NCI-H2107 treated with DMSO at 0.1 percent for 48 hours (cell line): ENCODE results near the gene GLYATL2.

Source experiments
- DNase-seq: peaks from one replicate; lab custom pipeline; 2025; ENCODE audit not compliant: unreplicated experiment; lab: John Stamatoyannopoulos, UW

Gene GLYATL2

GRCh38 chr11:58801974-58802545 is 42.4 kb downstream of the GLYATL2 start:
- DNase-seq = no peak

- DNase-seq = no peak
Measured at GRCh38 chr11:58801302-58801701, 43.2 kb downstream of the GLYATL2 start.

- DNase-seq = no peak
Measured at GRCh38 chr11:58796333-58796732, 48.2 kb downstream of the GLYATL2 start.

GRCh38 chr11:58788355-58789023 is 56.0 kb downstream of the GLYATL2 start:
- peak; percentile 64 for DNase-seq

GRCh38 chr11:58787903-58788302 is 56.6 kb downstream of the GLYATL2 start:
- DNase-seq = no peak

GRCh38 chr11:58786693-58787092 is 57.8 kb downstream of the GLYATL2 start:
- no peak for DNase-seq

- no peak for DNase-seq
Measured at GRCh38 chr11:58784995-58785394, 59.5 kb downstream of the GLYATL2 start.
